ENCODE measurements around the gene SCMH1. TPM values are rescaled to one million over a fixed set of nuclear protein-coding genes. Genes with fewer than 3 reads are reported as not detected.

SCMH1 gene
- total and polyA plus RNA-seq, 11 donors = 36.0 to 56.2 (median 43.0) TPM

DNA sequence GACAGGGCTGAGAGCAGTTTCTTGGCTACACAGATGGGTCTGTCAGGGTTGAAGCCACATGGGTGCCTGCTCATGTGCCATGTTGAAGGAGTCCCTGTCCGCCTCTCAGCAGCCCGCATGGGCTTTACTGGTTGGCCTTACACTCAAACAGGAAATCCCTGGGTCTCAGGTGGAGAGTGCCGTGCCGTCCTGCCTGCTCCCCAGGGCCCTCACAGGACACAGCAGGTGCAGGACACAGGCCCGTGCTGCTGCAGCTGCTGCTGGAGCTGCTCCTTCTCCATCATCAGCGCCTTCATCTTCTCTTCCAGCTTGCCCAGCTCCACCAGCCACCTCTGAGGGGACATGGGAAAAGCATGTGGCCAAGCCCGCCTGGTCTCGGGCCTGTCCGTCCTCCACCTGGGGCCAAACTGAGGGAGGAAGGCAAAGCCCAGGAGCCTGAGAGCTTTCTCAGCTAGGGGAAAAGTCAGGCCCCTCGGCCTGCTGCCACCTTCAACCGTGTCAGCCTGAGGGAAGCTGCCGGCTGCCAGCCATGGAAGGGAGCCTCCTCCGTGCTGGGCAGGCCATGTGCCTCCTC, 226.1 kb downstream of the SCMH1 start:
- H3K27me3 ChIP-seq = no peaks in the 10 kb centered on the region
- intact Hi-C loops (cut with DNase I) = no loop called here
- WGBS, 4 donors = 76 to 84% (median 81%) methylated on average over 11 to 13 of the region's 13 CpGs
- H3K4me1 ChIP-seq = peaks cover 0 to 36% (median 18%) of the 10 kb centered on the region in 12 donors
- no peak overlapping the region for H3K27ac ChIP-seq
- peak in 1 of 4 donors; percentile 4 for ATAC-seq
- no peak for DNase-seq
- no peak overlapping the region for H3K4me3 ChIP-seq
- no peak for TF ChIP-seq POLR2A (IDR thresholded peaks at IDR 0.05)
- TF ChIP-seq, protein P1, sequence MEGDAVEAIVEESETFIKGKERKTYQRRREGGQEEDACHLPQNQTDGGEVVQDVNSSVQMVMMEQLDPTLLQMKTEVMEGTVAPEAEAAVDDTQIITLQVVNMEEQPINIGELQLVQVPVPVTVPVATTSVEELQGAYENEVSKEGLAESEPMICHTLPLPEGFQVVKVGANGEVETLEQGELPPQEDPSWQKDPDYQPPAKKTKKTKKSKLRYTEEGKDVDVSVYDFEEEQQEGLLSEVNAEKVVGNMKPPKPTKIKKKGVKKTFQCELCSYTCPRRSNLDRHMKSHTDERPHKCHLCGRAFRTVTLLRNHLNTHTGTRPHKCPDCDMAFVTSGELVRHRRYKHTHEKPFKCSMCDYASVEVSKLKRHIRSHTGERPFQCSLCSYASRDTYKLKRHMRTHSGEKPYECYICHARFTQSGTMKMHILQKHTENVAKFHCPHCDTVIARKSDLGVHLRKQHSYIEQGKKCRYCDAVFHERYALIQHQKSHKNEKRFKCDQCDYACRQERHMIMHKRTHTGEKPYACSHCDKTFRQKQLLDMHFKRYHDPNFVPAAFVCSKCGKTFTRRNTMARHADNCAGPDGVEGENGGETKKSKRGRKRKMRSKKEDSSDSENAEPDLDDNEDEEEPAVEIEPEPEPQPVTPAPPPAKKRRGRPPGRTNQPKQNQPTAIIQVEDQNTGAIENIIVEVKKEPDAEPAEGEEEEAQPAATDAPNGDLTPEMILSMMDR (IDR thresholded peaks at IDR 0.05) = no peak
- H3K36me3 ChIP-seq = peaks cover 0 to 42% (median 14%) of the 10 kb centered on the region in 9 donors
- H3K9me3 ChIP-seq = no peaks in the 10 kb centered on the region

DNA sequence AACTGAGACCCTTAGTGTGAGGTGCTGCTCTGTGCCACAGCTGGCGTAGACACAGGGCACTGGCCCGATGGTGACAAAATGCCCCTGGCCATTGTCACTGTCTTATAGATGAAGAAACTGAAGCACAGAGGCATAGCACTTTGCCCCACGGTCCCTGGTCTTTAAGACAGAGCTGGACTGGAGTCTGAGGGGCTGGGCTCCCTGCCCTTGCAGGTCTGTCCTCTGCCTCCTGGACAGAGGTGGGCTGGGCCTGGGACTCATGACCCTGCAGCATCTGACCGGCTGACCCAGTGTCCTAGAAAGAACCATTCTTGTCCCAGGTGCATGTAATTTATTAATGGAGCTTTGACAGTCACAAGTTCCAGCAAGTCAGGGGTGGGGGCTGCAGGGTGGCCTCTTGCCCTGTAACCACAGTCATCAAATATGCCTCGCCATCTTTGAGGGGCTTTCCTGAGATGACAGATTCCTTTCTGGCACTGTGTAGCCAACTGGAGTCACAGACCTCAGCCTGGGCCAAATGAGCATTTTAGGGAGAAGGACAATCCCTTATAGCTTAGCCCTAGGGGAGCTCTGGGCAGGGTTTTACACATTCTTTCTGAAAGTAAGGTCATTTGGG, 226.7 kb downstream of the SCMH1 start:
- Histone ChIP-seq H3K4me3 (no peak overlapping the region), H3K27ac (peak overlapping the region in 1 of 12 donors; percentile 3), H3K4me1 (peaks cover 0 to 35% (median 18%) of the 10 kb centered on the region in 12 donors), H3K27me3 (no peaks in the 10 kb centered on the region), H3K36me3 (peaks cover 0 to 48% (median 20%) of the 10 kb centered on the region in 9 donors), H3K9me3 (no peaks in the 10 kb centered on the region)
- intact Hi-C loops (cut with DNase I) = no loop called here
- 65 to 78% (median 75%) methylated on average over 5 of the region's 5 CpGs for WGBS, 4 donors
- no peak for TF ChIP-seq POLR2A (IDR thresholded peaks at IDR 0.05)
- TF ChIP-seq, protein P1 (IDR thresholded peaks at IDR 0.05) = no peak
- no peak for DNase-seq
- no peak for ATAC-seq

DNA sequence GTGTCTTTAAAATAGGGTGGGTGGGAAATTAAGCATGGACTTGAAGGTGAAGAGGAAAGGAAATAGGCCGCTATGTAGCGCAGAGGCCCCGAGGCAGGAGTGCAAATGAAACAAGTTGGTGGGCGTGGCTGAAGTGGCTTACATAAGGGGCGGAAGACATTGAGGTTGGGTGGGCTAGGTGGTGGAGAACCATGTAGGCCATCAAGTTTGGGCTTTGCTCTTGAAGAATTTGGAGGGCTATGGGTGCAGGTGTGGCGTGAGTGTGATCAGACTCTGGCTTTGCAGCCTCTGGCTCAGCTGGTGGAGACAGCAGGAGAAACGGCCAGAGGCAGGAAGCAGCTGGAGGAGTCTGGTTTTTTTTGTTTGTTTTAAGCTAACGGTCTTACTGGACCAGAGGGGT, 227.2 kb downstream of the SCMH1 start:
- peaks cover 0 to 53% (median 25%) of the 10 kb centered on the region in 9 donors for H3K36me3 ChIP-seq
- TF ChIP-seq, protein P1 (IDR thresholded peaks at IDR 0.05) = no peak
- TF ChIP-seq POLR2A (IDR thresholded peaks at IDR 0.05) = no peak
- no peaks in the 10 kb centered on the region for H3K27me3 ChIP-seq
- H3K9me3 ChIP-seq = no peaks in the 10 kb centered on the region
- DNase-seq = no peak
- H3K27ac ChIP-seq = peak overlapping the region in 1 of 12 donors; percentile 3
- 66 to 70% (median 67%) methylated on average over 8 of the region's 8 CpGs for WGBS, 4 donors
- H3K4me1 ChIP-seq = peaks cover 0 to 35% (median 18%) of the 10 kb centered on the region in 12 donors
- no peak overlapping the region for H3K4me3 ChIP-seq
- intact Hi-C loops (cut with DNase I) = no loop called here
- ATAC-seq = no peak

DNA sequence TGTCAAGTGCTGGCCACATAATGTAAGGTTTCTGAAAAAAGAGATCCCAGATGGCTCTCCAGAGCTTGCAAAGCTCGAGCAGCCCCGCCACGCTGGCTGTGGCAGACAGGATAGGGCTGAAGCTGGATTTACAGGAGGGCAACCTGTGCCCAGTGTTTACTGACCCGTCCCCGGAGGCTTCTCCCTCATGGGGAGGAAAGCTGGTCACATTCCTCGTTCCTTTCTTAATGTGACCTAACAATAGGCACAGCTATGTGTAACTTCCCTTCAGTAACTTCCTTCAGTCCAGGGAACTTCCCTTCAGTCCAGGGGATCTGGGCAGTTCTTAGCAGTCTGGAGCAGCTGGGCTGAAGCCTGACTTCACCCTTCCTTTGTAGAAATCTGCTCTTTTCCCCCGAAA, 228.3 kb downstream of the SCMH1 start:
- Histone ChIP-seq H3K36me3 (peaks cover 0 to 64% (median 36%) of the 10 kb centered on the region in 9 donors), H3K4me3 (peak overlapping the region in 1 of 12 donors; percentile 9), H3K4me1 (peaks cover 0 to 35% (median 18%) of the 10 kb centered on the region in 12 donors), H3K27me3 (no peaks in the 10 kb centered on the region), H3K27ac (peak overlapping the region; percentile 2 to 81 (median 64)), H3K9me3 (no peaks in the 10 kb centered on the region)
- DNase-seq = peak in 2 of 5 donors; percentile 33 to 48
- intact Hi-C loops (cut with DNase I) = no loop called here
- 41 to 69% (median 61%) methylated on average over 7 of the region's 7 CpGs for whole genome bisulfite sequencing, 4 donors
- TF ChIP-seq, protein P1 (IDR thresholded peaks at IDR 0.05) = no peak
- peak in 1 of 2 donors; percentile 30 for TF ChIP-seq POLR2A (IDR thresholded peaks at IDR 0.05)
- peak; percentile 45 to 90 (median 73) for ATAC-seq
